Epithelial cell of prostate (primary cell): Measurements from ENCODE around the gene UBTD1.
"Not testable (repeated sequence)": the region's sequence is repeated elsewhere in the genome, so short reads cannot be mapped to it uniquely, and the experiment has no call there.

Source experiments
- DNase-seq: peaks from one replicate; pipeline ENCODE4 v3.0.0-alpha.2; 2011; ENCODE audit warnings: low read depth, low spot score
- H3K27ac ChIP-seq: fragments of 450-650 bp; 2 replicates; pipeline ENCODE4 v1.5.1; 2017; ENCODE audit warnings: mild to moderate bottlenecking

The UBTD1 gene

GRCh38 chr10:97498841-97499560, at the start of gene UBTD1:
Gene UBTD1 (plus strand): TSS chr10:97498924. CDS start chr10:97499204, 280 bp downstream.
- peak within 1 kb of the TSS; percentile 86 for H3K27ac ChIP-seq
- no peak for DNase-seq

- DNase-seq, result no peak
- peak overlapping the region; percentile 36 for H3K27ac ChIP-seq
These were observed 47.9 kb upstream of the UBTD1 start for GRCh38 chr10:97450828-97451227.

- DNase-seq, result no peak
- H3K27ac ChIP-seq, result peak overlapping the region; percentile 36
These were observed 47.1 kb upstream of the UBTD1 start for GRCh38 chr10:97451605-97452004.

- DNase-seq, result no peak
- no peak overlapping the region for H3K27ac ChIP-seq
These were observed 46.4 kb upstream of the UBTD1 start for GRCh38 chr10:97452352-97452751.

GRCh38 chr10:97454330-97455036, 44.2 kb upstream of the UBTD1 start:
- no peak overlapping the region for H3K27ac ChIP-seq
- DNase-seq, result no peak

- no peak overlapping the region for H3K27ac ChIP-seq
- DNase-seq, result no peak
These were observed 42.6 kb upstream of the UBTD1 start for GRCh38 chr10:97456034-97456685.

GRCh38 chr10:97456686-97457065, 42.0 kb upstream of the UBTD1 start:
- no peak overlapping the region for H3K27ac ChIP-seq
- no peak for DNase-seq

- DNase-seq, result no peak
- H3K27ac ChIP-seq, result no peak overlapping the region
These were observed 39.6 kb upstream of the UBTD1 start for GRCh38 chr10:97459111-97459510.

- no peak overlapping the region for H3K27ac ChIP-seq
- DNase-seq, result no peak
These were observed 38.8 kb upstream of the UBTD1 start for GRCh38 chr10:97459933-97460332.

- no peak overlapping the region for H3K27ac ChIP-seq
- DNase-seq, result no peak
These were observed 36.4 kb upstream of the UBTD1 start for GRCh38 chr10:97462309-97462708.

- no peak for DNase-seq
- H3K27ac ChIP-seq, result peak overlapping the region; percentile 64
These were observed 35.2 kb upstream of the UBTD1 start for GRCh38 chr10:97463363-97464132.

- H3K27ac ChIP-seq, result peak overlapping the region; percentile 64
- no peak for DNase-seq
These were observed 34.5 kb upstream of the UBTD1 start for GRCh38 chr10:97464226-97464625.

- DNase-seq, result no peak
- peak overlapping the region; percentile 64 for H3K27ac ChIP-seq
These were observed 32.7 kb upstream of the UBTD1 start for GRCh38 chr10:97465982-97466381.

GRCh38 chr10:97466755-97467154, 32.0 kb upstream of the UBTD1 start:
- peak overlapping the region; percentile 64 for H3K27ac ChIP-seq
- no peak for DNase-seq

- DNase-seq, result no peak
- H3K27ac ChIP-seq, result peak overlapping the region; percentile 64
These were observed 30.6 kb upstream of the UBTD1 start for GRCh38 chr10:97468162-97468561.

- peak overlapping the region; percentile 64 for H3K27ac ChIP-seq
- DNase-seq, result not testable (repeated sequence)
These were observed 29.9 kb upstream of the UBTD1 start for GRCh38 chr10:97468781-97469180.

- H3K27ac ChIP-seq, result peak overlapping the region; percentile 71
- DNase-seq, result no peak
These were observed 23.8 kb upstream of the UBTD1 start for GRCh38 chr10:97474918-97475317.

GRCh38 chr10:97475936-97476594, 22.7 kb upstream of the UBTD1 start:
- DNase-seq, result no peak
- peak overlapping the region; percentile 71 for H3K27ac ChIP-seq

- not testable (repeated sequence) for DNase-seq
- peak overlapping the region; percentile 60 for H3K27ac ChIP-seq
These were observed 19.3 kb upstream of the UBTD1 start for GRCh38 chr10:97479410-97479809.

- DNase-seq, result no peak
- peak overlapping the region; percentile 60 for H3K27ac ChIP-seq
These were observed 18.8 kb upstream of the UBTD1 start for GRCh38 chr10:97479939-97480338.
